GM23338 (cell line): ENCODE data around the gene PERM1. TPM values are rescaled to one million over a fixed set of nuclear protein-coding genes. Genes with fewer than 3 reads are reported as not detected.

Experiments used
- ATAC-seq: fragments of 200-7000 bp; cut with Tn5 transposase; 3 replicates; pipeline ENCODE4 v1.9.1; 2020
- DNase-seq: peaks from one replicate; pipeline ENCODE4 v3.0.0-alpha.2; 2015; ENCODE audit warnings: low spot score
- H2AFZ ChIP-seq: fragments of 200-600 bp; sonication (generic); 2 replicates; pipeline ENCODE4 v1.8.0; 2016; ENCODE audit warnings: antibody characterized with exemption, mild to moderate bottlenecking, moderate library complexity
- H3F3A ChIP-seq: fragments of 200-600 bp; sonication (generic); replicated peaks from 2 replicates; pipeline ENCODE4 v1.8.0; 2017; ENCODE audit warnings: antibody characterized with exemption, mixed run types, low read depth
- H3K27ac ChIP-seq: fragments of 200-600 bp; sonication (generic); 2 replicates; pipeline ENCODE4 v1.6.1; 2016; ENCODE audit warnings: low read depth
- H3K27me3 ChIP-seq: fragments of 200-600 bp; sonication (generic); 2 replicates; pipeline ENCODE4 v1.8.0; 2016; ENCODE audit warnings: mild to moderate bottlenecking, mixed run types, moderate library complexity; ENCODE audit not compliant: insufficient read depth
- H3K36me3 ChIP-seq: fragments of 200-600 bp; sonication (generic); 2 replicates; pipeline ENCODE4 v1.8.0; 2016; ENCODE audit warnings: mild to moderate bottlenecking; ENCODE audit not compliant: insufficient read depth
- H3K4me1 ChIP-seq: fragments of 200-600 bp; sonication (generic); 2 replicates; pipeline ENCODE4 v1.8.0; 2016; ENCODE audit warnings: mild to moderate bottlenecking, moderate library complexity; ENCODE audit not compliant: insufficient read depth
- H3K4me2 ChIP-seq: fragments of 200-600 bp; sonication (generic); 2 replicates; pipeline ENCODE4 v1.7.1; 2017; ENCODE audit warnings: mixed run types
- H3K4me3 ChIP-seq: fragments of 200-600 bp; sonication (generic); 2 replicates; pipeline ENCODE4 v1.6.1; 2016; ENCODE audit warnings: mixed run types
- H3K79me2 ChIP-seq: fragments of 200-600 bp; sonication (generic); replicated peaks from 2 replicates; pipeline ENCODE4 v1.8.0; 2017; ENCODE audit warnings: mild to moderate bottlenecking; ENCODE audit not compliant: insufficient read depth
- H3K9me2 ChIP-seq: fragments of 200-600 bp; sonication (generic); 2 replicates; pipeline ENCODE4 v1.8.0; 2017; ENCODE audit not compliant: insufficient read depth
- H4K20me1 ChIP-seq: fragments of 200-600 bp; sonication (generic); replicated peaks from 2 replicates; pipeline ENCODE4 v1.8.0; 2017; ENCODE audit warnings: mild to moderate bottlenecking; ENCODE audit not compliant: insufficient read depth
- H3K27ac Mint-ChIP-seq: 2 replicates; pipeline ENCODE4 v1.8.0; 2020; ENCODE audit warnings: inconsistent platforms, mild to moderate bottlenecking, moderate library complexity, mixed read lengths
- H3K27me3 Mint-ChIP-seq: 3 replicates; pipeline ENCODE4 v1.8.0; 2022; ENCODE audit warnings: low read depth, mild to moderate bottlenecking, moderate library complexity, mixed read lengths, inconsistent platforms; ENCODE audit not compliant: insufficient read depth, poor library complexity
- H3K36me3 Mint-ChIP-seq: 3 replicates; pipeline ENCODE4 v1.8.0; 2021; ENCODE audit warnings: low read depth, mild to moderate bottlenecking, inconsistent platforms, moderate library complexity, mixed read lengths
- H3K4me1 Mint-ChIP-seq: 3 replicates; pipeline ENCODE4 v1.8.0; 2020; ENCODE audit warnings: mild to moderate bottlenecking, inconsistent platforms, mixed read lengths
- H3K4me3 Mint-ChIP-seq: 3 replicates; pipeline ENCODE4 v1.8.0; 2021; ENCODE audit warnings: moderate library complexity, mild to moderate bottlenecking, inconsistent platforms, mixed read lengths
- H3K9me3 Mint-ChIP-seq: 3 replicates; pipeline ENCODE4 v1.8.0; 2020; ENCODE audit warnings: moderate library complexity, mild to moderate bottlenecking, inconsistent platforms, mixed read lengths
- CREB1 ChIP-seq: fragments of 250-450 bp; sonication (Bioruptor Pico); IDR thresholded peaks from 2 replicates; pipeline ENCODE4 v1.5.0; 2020; ENCODE audit warnings: low read depth, mild to moderate bottlenecking, moderate library complexity
- EZH2 ChIP-seq: fragments of 200-600 bp; sonication (generic); IDR thresholded peaks from one replicate; pipeline ENCODE4 v1.8.0; 2017; ENCODE audit warnings: antibody characterized with exemption, mild to moderate bottlenecking, low read depth; ENCODE audit not compliant: unreplicated experiment
- EZH2phosphoT487 ChIP-seq: fragments of 200-600 bp; sonication (generic); IDR thresholded peaks from one replicate; pipeline ENCODE4 v1.8.1; 2018; ENCODE audit warnings: antibody characterized with exemption; ENCODE audit not compliant: unreplicated experiment
- JUNB ChIP-seq: IDR thresholded peaks from one replicate; pipeline ENCODE4 v1.6.1; 2016; ENCODE audit warnings: antibody characterized with exemption; ENCODE audit not compliant: unreplicated experiment
- NANOG ChIP-seq: IDR thresholded peaks from 2 replicates; pipeline ENCODE4 v1.6.1; 2016; ENCODE audit warnings: antibody characterized with exemption, borderline replicate concordance
- POLR2AphosphoS5 ChIP-seq: IDR thresholded peaks from 2 replicates; pipeline ENCODE4 v1.6.1; 2016; ENCODE audit warnings: antibody characterized with exemption, low read depth
- STAT1 ChIP-seq: IDR thresholded peaks from one replicate; pipeline ENCODE4 v1.6.1; 2016; ENCODE audit warnings: antibody characterized with exemption; ENCODE audit not compliant: unreplicated experiment
- ZNF114 ChIP-seq: fragments of 250-450 bp; sonication (Bioruptor Pico); IDR thresholded peaks from 2 replicates; pipeline ENCODE4 v1.5.0; 2020; ENCODE audit warnings: mild to moderate bottlenecking, moderate library complexity
- ZNF331 ChIP-seq: fragments of 250-450 bp; sonication (Bioruptor Pico); IDR thresholded peaks from 2 replicates; pipeline ENCODE4 v1.5.0; 2020; ENCODE audit warnings: low read depth, mild to moderate bottlenecking, moderate library complexity
- ZNF462 ChIP-seq: fragments of 250-450 bp; sonication (Bioruptor Pico); IDR thresholded peaks from 2 replicates; pipeline ENCODE4 v1.5.0; 2020; ENCODE audit warnings: mild to moderate bottlenecking, moderate library complexity
- polyA plus RNA-seq: library from polyadenylated mRNA; unstranded; fragments of >200 nt; fragmentation: Nextera tagmentation; extraction: Ambion mirVana; gene quantifications from 2 replicates; pipeline ENCODE4 v1.2.1, GENCODE V29; 2016
- total RNA-seq: library from RNA; depleted of rRNA; stranded (reverse); fragments of >200 nt; shearing (Covaris generic); gene quantifications from 2 replicates; pipeline ENCODE4 v1.2.3, GENCODE V29; 2014
- TF ChIP-seq, protein P1 (sequence below), 2 experiments: fragments of 200-600 bp in 1 of 2; sonication (generic) in 1 of 2; conservative IDR thresholded peaks; 2 replicates each; pipeline versions ENCODE4 v1.5.1 to v1.6.1; 2016 to 2017; ENCODE audit warnings: antibody characterized with exemption in 2 of 2, low read depth in 2 of 2, mild to moderate bottlenecking in 2 of 2, moderate library complexity in 1 of 2
- TF ChIP-seq, protein P2 (sequence below): IDR thresholded peaks from one replicate; pipeline ENCODE4 v1.6.1; 2018; ENCODE audit warnings: antibody characterized with exemption; ENCODE audit not compliant: unreplicated experiment
- TF ChIP-seq, protein P3 (sequence below): IDR thresholded peaks from 2 replicates; pipeline ENCODE4 v1.6.1; 2016; ENCODE audit warnings: antibody characterized with exemption

Gene PERM1
- total and polyA plus RNA-seq, 2 experiments from 2014 or later, result 1.1 TPM; not detected in 1

- H3K4me3 Mint-ChIP-seq, result peak overlapping the region; percentile 61; the same call in 2 of the 3 replicates
Measured at GRCh38 chr1:961132-961669, 20.7 kb downstream of the PERM1 start.

More at GRCh38 chr1:961132-961669, 20.7 kb downstream of the PERM1 start:
- Histone ChIP-seq H2AFZ (no peak overlapping the region), H3K9me2 (no peaks in the 10 kb centered on the region), H3K27me3 (peaks cover 11% of the 10 kb centered on the region), H3K4me1 (no peaks in the 10 kb centered on the region; the same call in 1 of the 2 replicates), H3K4me2 (peak overlapping the region; percentile 74), H3F3A (no peaks in the 10 kb centered on the region), H3K36me3 (no peaks in the 10 kb centered on the region), H3K79me2 (peaks cover 18% of the 10 kb centered on the region), H3K27ac (no peak overlapping the region), H4K20me1 (peaks cover 4% of the 10 kb centered on the region; the same call in 1 of the 2 replicates), H3K4me3 (peak overlapping the region; percentile 97)
- Mint-ChIP-seq H3K36me3 (peaks cover 18% of the 10 kb centered on the region), H3K9me3 (no peaks in the 10 kb centered on the region), H3K4me1 (peaks cover 8% of the 10 kb centered on the region), H3K27ac (no peak overlapping the region), H3K27me3 (peaks cover 30% of the 10 kb centered on the region)
- ATAC-seq, result peak; percentile 6
- DNase-seq, result no peak
- TF ChIP-seq ZNF114 (CRISPR knock-in tag) (no peak), ZNF462 (CRISPR knock-in tag) (no peak), EZH2 (no peak), EZH2phosphoT487 (no peak), POLR2AphosphoS5 (no peak), JUNB (no peak), ZNF331 (CRISPR knock-in tag) (no peak), STAT1 (no peak), NANOG (no peak), CREB1 (no peak)
- TF ChIP-seq, protein P1, sequence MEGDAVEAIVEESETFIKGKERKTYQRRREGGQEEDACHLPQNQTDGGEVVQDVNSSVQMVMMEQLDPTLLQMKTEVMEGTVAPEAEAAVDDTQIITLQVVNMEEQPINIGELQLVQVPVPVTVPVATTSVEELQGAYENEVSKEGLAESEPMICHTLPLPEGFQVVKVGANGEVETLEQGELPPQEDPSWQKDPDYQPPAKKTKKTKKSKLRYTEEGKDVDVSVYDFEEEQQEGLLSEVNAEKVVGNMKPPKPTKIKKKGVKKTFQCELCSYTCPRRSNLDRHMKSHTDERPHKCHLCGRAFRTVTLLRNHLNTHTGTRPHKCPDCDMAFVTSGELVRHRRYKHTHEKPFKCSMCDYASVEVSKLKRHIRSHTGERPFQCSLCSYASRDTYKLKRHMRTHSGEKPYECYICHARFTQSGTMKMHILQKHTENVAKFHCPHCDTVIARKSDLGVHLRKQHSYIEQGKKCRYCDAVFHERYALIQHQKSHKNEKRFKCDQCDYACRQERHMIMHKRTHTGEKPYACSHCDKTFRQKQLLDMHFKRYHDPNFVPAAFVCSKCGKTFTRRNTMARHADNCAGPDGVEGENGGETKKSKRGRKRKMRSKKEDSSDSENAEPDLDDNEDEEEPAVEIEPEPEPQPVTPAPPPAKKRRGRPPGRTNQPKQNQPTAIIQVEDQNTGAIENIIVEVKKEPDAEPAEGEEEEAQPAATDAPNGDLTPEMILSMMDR (conservative IDR thresholded peaks at IDR 0.05; ENCODE audit: low read depth in 2 of 2), result no peak
- TF ChIP-seq, protein P2, sequence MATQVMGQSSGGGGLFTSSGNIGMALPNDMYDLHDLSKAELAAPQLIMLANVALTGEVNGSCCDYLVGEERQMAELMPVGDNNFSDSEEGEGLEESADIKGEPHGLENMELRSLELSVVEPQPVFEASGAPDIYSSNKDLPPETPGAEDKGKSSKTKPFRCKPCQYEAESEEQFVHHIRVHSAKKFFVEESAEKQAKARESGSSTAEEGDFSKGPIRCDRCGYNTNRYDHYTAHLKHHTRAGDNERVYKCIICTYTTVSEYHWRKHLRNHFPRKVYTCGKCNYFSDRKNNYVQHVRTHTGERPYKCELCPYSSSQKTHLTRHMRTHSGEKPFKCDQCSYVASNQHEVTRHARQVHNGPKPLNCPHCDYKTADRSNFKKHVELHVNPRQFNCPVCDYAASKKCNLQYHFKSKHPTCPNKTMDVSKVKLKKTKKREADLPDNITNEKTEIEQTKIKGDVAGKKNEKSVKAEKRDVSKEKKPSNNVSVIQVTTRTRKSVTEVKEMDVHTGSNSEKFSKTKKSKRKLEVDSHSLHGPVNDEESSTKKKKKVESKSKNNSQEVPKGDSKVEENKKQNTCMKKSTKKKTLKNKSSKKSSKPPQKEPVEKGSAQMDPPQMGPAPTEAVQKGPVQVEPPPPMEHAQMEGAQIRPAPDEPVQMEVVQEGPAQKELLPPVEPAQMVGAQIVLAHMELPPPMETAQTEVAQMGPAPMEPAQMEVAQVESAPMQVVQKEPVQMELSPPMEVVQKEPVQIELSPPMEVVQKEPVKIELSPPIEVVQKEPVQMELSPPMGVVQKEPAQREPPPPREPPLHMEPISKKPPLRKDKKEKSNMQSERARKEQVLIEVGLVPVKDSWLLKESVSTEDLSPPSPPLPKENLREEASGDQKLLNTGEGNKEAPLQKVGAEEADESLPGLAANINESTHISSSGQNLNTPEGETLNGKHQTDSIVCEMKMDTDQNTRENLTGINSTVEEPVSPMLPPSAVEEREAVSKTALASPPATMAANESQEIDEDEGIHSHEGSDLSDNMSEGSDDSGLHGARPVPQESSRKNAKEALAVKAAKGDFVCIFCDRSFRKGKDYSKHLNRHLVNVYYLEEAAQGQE, result no peak
- TF ChIP-seq, protein P3, sequence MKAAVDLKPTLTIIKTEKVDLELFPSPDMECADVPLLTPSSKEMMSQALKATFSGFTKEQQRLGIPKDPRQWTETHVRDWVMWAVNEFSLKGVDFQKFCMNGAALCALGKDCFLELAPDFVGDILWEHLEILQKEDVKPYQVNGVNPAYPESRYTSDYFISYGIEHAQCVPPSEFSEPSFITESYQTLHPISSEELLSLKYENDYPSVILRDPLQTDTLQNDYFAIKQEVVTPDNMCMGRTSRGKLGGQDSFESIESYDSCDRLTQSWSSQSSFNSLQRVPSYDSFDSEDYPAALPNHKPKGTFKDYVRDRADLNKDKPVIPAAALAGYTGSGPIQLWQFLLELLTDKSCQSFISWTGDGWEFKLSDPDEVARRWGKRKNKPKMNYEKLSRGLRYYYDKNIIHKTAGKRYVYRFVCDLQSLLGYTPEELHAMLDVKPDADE, result no peak
